GM19467 (cell line): ENCODE measurements around the gene CKAP4.
A peak's percentile ranks its signal among the peaks of the same experiment; 100 is the strongest.
"Not testable (repeated sequence)": the region's sequence is repeated elsewhere in the genome, so short reads cannot be mapped to it uniquely, and the experiment has no call there.

Experiments used
- ATAC-seq: cut with Tn5 transposase; IDR thresholded peaks from one replicate; pipeline ENCODE4 v1.9.1; 2021; ENCODE audit warnings: mild to moderate bottlenecking, moderate library complexity; ENCODE audit not compliant: unreplicated experiment

Gene CKAP4, protein sequence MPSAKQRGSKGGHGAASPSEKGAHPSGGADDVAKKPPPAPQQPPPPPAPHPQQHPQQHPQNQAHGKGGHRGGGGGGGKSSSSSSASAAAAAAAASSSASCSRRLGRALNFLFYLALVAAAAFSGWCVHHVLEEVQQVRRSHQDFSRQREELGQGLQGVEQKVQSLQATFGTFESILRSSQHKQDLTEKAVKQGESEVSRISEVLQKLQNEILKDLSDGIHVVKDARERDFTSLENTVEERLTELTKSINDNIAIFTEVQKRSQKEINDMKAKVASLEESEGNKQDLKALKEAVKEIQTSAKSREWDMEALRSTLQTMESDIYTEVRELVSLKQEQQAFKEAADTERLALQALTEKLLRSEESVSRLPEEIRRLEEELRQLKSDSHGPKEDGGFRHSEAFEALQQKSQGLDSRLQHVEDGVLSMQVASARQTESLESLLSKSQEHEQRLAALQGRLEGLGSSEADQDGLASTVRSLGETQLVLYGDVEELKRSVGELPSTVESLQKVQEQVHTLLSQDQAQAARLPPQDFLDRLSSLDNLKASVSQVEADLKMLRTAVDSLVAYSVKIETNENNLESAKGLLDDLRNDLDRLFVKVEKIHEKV

DNA sequence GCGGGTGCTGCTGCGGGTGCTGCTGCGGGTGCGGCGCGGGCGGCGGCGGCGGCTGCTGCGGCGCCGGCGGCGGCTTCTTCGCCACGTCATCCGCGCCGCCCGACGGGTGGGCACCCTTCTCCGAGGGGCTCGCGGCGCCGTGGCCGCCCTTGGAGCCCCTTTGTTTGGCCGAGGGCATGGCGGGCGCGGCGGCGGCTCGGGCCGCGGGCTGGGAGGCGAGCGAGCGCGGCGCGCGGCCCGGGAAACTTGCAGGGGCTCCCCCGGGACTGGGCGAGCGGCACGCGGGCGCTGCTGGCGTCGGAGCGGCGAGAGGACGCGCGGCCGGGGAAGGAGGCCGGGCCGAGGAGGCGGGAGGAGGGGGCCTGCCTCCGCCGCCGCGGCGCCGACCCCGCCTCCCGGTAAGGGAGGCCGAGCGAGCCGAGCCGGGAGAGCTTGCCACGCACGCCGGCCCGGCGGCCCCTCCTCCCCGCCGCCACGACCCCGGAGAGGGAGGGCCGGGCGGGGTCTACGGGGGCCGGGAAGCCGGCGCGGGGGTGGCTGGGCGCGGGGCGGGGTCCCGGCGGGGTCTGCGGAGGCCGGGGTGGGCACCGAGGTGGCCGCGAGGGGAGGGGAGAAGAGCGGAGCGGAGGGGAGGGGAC is at the start of gene CKAP4:
TSS of gene CKAP4 (minus strand) at position 347 of the 638 bp plus-strand sequence. CDS start at position 178, 169 bp downstream.
- ATAC-seq: peak; percentile 48

DNA sequence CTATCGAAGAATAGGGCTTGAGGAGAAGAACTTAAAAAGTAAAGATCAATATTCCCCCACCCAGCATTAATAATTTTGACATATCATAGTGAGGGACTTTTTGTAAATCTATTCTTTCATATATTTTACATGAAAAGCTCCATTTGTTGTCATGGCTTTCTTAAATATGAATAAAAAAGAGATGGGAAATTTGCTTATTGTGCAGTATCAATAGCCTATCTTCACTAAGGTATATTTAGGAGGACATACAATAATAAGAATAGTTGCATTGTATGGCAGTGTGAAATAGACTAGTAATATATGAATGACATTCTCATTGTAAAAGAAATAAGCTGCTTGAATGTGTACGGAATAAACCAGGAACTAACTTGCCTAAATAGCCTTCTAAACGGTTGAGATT is 49.3 kb upstream of the CKAP4 start:
- ATAC-seq: no peak

DNA sequence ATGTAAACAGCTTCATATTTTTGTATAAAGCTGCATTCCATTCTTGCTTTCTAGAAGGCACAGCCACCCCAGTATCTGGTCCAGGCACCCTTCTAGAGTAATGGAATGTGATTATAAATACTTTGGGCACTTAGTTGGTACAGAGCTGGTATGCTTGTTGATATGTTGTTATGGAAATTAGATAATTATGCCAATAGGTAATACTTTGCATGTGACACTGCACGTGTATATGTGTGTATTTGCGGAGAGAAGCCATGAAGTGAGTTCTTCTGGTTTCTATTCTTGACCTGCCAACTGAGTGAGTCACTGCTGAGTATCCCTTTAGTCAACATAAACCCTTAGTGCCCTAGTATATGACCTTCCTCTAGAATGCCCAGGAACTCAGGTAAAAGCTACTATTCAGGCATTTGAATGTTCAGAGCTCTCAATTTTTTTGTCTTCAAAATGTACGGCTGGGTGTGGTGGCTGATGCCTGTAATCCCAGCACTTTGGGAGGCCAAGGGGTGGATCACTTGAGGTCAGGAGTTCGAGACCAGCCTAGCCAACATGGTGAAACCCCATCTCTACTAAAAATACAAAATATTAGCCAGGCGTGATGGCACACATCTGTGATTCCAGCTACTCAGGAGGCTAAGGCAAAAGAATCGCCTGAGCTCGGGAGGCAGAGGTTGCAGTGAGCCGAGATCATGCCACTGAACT is 48.5 kb upstream of the CKAP4 start:
- ATAC-seq: no peak

DNA sequence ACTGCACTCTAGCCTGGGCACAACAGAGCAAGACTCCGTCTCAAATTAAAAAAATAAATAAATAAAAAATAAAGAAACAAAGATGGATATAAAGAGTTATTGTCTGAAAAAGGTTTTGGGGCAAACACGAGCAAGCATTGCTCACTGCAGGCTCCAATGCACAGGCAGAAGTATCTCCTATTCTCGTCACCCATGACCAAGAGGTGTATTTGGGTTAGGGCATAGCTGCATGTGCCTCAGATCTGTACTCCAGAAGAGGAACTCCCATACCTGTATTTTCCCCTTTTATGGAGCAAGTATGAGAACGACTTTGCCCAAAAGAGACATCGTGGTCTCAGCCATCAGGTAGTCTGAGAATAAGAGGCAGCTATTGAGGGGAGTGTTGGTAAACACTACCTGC is 44.5 kb upstream of the CKAP4 start:
- ATAC-seq: no peak

DNA sequence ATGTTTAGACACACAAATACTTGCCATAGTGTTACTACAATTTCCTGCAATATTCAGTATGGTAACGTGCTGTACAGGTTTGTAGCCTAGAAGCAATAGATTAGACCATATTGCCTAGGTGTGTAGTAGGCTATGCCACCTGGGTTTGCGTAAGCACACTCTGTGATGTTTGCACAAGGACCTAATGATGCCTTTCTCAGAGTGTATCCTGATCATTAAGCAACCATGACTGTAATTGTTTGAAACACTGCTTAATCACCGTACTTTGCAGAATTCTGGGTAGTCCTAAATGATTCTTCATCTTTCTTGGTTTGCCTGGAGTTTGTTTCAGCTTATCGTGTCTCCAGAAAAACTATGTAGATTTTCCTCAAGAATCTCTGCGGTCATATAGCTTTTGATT is 43.5 kb upstream of the CKAP4 start:
- no peak for ATAC-seq

DNA sequence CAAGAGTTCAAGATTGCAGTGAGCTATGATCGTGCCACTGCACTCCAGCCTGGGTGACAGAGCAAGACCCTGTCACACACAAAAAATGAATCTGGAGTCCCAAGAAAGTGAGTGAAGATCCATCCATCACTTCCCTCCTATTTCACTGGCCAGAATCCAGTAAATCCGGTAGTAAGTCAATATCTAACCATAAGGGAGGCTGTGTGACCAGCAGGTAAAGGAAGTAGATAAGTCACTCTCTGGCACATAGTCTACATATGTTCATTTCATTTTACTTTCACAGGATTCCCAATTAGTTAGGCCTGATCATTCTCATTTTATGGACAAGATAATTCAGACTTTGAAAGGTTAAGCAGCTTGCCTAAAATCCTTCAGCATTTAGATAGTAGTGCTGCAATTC is 42.8 kb upstream of the CKAP4 start:
- no peak for ATAC-seq

DNA sequence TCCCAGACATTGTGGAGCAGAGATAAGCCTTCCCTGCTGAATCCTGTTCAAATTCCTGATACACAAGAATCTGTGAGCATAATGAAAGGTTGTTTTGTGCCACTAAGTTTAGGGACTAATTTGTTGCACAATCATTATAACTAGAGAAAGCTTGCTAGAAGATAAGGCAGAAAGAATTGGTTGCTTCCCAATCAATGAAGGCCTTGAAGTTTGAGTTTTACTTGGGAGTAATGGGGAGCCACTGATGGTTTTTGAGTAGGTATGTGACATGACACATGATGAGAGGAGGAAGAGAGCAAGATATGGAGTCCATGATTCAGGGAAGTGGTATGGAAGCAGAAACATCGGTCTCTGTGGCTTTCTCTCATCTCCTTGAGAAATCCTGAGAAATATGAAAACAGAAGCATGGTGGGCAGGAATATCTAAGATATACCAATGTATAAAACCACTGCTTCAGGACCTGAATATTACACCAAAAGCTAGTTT is 41.4 kb upstream of the CKAP4 start:
- ATAC-seq: no peak

DNA sequence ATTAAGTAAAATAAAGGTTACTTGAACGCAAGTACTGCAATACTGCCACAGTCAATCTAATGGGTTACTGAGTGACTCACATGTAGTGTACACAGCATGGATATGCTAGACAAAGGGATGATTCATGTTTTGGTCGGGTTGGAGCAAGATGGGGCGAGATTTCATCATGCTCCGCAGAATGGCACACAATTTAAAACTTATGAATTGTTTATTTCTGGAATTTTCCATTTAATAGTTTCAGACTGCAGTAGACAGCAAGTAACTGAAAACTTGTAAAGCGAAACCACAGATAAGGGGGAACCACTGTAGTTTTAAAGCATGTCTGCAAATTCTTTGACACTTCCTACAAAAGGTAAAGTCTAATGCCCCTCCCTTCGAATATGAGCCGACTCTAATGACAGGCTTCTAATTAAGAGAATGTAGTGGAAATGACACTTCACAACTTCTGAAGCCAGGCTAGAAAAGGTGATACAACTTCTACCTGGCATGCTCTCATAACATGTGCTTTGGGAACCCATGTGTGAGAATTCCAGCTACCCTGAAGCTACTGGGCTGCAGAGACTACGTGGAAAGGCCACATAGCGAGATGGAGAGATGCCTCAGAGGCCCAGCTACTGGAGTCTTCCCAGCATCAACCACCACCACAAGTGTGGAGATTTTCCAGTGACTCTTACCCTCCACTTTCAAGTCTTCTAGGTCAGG is 40.8 kb upstream of the CKAP4 start:
- no peak for ATAC-seq

DNA sequence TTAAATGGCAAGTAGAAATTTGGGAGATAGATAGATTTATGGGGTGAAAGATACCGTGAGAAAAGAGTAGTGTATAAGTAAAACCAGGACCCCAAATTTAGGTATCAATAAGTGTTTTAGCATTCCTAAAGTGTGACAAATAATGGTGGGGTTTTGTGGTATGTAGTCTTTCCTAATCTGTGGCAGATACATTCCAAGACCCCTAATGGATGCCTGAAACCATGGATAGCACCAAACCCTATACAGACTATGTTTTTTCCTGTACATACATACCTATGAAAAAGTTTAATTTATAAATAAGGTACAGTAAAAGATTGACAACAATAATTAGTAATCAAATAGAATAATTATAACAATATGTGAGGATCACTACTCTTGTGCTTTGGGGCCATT is 40.3 kb upstream of the CKAP4 start:
- no peak for ATAC-seq

DNA sequence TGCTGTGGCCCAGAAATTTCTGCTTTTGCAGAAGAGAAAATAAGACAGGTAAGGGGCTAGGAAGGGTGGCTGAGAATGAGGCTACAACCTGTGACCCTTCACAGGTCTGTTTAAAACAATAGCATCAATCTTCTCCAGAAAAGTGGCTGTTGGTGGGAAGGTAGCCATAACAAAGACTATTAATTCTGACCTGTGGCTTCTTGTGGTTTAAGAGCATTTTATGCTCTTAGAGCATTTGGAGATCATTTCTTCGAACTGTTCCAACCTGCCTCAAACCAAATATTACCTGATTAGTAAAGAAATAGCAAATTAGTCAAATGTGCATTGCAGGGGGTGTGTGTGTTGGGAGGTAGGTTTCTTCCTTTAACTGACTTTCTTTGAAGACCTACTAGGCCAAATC is 39.5 kb upstream of the CKAP4 start:
- no peak for ATAC-seq

DNA sequence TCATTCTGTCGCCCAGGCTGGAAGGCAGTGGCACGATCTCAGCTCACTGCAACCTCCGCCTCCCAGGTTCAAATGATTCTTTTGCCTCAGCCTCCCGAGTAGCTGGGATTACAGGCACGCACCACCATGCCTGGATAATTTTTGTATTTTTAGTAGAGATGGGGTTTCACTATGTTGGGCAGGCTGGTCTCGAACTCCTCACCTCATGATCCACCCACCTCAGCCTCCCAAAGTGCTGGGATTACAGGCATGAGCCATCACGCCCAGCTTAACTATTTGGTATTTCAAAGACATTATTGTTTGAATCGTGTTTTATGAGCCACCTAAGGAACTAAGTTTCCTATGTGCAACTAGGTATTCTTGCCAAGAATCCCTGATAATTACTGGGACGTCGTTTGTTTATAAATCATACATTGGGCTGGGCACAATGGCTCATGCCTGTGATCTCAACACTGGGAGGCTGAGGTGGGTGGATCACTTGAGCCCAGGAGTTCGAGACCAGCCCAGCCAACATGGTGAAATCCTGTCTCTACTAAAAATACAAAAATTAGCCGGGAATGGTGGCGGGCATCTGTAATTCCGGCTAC is 38.8 kb upstream of the CKAP4 start:
- not testable (repeated sequence) for ATAC-seq

DNA sequence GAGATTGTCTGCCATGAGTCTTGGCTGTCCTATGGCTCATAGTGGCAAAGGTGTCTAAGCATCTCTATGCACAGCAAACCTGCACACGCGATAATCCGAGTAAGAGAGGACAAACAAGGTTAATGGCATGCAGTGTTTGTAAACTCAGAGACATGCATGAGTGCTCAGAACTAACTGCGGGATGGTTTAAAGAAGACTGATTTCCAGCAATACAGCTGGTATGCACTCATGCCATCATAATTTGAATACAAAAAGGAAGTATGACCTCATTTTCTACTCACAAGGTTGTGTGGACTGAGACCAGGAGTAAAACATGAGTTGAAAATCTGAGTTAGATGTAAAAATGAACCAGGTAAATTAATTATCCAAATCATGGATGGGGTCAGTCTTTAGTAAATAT is 38.2 kb upstream of the CKAP4 start:
- ATAC-seq: no peak

DNA sequence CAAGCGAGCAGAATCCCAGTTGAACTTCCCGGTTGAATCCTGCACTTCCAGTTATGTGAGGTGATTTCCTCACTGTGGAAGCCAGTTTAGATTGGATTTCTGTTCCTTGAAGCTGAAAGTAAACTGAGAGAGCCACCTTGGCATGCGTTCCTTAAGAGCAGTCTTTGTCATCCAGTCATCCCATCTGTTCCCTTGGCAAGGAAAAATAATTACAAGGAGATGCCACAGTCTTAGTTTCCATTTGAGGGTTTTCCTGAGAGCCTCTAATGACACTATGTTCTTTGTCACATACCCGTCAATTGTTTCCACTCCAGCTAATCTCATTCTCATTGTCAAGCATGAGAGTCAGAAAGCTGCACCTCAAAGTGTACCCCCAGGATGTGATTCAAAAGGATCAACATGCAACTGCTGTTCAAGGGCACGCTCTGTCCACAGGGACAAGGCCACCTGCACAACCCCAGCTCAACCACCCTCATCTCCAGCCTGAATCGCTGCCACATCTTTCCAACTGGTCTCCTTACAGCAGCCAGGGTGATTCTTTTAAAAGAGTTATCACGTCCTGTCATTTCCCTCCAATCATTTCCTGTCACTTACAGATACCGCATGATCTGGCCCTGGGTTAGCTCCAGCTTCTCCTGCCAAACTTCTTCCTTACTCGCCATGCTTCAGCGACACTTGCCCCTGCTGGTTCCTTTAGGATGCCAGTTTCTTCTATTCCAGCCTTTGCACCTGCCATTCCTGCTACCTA is 36.7 kb upstream of the CKAP4 start:
- ATAC-seq: no peak

DNA sequence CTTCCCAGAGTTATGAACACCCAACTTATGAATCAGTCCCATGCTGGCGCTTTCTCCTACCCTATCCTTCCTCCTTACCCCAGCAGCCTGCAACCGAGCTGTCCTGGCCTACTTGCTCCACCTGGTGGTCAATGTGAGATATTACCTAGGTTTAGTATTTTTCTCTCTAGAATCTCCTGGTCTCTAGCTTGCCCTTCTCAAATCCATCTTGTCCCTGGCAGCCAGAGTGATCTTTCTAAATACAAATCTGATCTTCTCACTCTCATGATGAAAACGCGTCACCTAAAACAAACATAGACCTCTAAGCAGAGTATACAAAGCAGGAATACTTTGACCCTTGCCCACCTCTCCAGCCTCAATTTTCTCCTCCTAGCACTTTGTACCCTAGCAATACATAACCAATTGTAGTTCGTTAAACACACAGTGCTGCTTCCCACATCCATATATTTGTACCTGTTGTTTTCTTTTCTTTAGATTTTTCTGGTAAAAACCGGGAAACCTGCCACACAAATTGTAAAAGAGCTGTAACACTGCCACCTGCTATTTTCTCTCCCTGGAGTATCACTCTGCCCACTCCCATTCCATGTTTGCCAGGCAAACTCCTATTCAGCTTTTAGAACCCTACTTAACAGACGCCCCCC is 34.8 kb upstream of the CKAP4 start:
- no peak for ATAC-seq

DNA sequence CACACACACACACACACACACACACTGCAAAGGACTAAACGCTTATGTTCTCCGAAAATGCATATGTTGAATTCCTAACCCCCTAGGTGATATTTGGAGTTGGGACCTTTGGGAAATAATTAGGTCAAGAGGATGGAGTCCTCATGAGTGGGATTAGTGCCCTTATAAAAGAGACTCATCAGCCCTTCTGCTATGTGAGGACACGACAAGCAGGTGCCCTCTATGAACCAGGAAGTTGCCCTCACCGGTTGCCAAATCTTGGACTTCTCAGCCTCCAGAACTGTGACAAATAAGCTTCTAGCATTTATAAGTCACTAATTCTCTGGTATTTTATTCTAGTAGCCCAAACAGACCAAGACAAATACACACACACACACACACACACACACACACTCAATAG is 34.0 kb upstream of the CKAP4 start:
- ATAC-seq: no peak

DNA sequence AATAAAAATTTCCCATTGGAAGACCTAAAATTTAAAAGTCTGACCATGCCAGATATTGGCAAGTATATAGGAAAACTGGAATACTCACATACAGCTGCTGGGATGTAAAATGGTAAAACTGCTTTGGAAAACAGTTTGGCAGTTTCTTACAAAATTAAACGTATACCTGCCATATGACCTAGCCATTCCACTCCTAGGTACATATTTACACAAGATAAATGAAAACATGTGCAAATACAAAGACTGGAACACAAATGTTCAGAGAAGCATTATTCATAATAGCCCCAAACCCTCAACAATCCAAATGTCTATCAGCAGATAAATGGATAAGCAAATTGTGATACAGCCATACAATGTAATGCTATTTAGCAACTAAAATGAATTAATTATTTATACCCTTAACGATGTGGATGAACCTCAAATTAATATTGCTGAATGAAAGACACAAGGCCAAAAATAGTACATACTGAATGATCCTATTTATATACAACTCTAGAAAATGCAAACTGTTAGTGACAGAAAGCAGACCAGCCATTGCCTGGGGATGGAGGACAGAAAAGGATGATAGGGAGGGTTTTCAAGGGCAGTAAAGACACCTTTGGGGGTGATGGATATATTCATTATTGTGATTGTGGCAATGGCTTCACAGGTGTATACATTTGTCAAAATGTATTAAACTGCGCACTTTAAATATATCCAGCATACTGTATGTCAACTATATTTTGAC is 33.4 kb upstream of the CKAP4 start:
- no peak for ATAC-seq

DNA sequence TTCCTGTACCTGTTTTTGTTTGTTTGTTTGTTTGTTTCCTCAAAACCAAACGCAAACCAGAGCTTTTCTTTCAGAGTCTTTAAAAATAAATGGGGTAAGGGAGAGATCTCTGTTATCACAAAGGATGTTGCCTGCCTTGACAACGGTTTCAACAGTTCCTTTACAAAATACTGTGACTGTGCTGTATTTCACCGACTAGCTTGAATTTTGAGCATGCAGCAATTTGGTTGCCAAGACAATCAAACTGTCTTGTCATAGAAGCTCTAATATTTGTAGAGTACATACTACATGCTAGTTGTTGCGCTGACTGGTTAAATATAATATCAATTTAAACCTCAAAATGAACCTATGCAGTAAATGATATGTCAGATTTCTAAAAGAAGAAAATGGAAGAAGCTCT is 32.3 kb upstream of the CKAP4 start:
- no peak for ATAC-seq

DNA sequence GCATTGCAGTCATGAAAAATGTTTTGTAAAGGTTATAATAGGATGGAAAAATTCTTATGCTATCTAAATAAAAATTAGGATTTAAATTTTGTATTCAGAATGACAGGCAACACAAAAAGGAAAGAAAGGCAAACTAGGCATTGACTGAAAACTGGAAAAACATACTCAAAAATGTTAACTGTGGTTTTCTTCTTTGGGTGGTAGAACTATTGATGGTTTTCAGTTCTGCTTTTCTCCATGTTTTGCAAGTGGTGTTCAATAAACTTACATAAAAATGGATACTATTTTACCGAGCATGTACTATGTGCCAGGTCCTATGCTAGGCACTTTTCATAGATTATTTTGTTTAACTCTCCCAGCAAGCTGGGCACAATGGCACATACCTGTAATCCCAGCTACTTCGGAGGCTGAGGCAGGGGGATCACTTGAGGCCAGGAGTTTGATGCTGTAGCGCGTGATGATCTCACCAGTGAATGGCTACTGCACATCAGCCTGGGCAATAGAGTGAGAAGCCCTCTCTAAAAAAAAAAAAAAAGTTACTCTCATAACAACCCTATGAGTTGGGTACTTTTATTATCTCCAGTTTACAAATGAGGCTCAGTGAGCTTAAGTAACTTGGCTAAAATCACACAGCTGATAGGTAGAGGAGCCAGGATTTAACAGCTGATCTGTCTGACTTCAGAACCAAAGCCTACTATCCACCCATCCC is 28.4 kb upstream of the CKAP4 start:
- ATAC-seq: peak; percentile 79
